Fibroblast of skin of abdomen (primary cell): Measurements from ENCODE around the gene CCR7.

Source experiments
- DNase-seq: peaks from one replicate; pipeline ENCODE4 v3.0.0-alpha.2; 2013

The CCR7 gene

DNA sequence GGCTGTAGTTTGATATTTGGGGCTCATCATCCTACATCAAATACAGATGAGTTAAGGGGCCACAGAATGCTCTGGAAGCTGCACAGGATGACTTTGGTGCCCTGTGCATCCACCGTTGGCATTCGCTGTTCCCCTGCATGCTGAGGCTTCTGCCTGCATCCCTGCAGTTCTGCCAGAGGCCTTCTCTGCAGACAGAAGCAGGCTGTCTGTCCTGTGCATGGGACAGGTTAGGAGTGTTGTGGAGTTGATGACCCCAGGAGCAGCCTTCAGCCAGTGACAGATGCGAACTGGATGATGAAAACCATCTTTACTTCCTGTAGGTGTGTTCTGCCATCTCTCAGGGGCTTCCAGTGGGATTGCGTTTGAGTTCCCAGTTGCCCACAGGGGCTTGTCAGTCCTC, 50.3 kb downstream of the CCR7 start:
- no peak for DNase-seq

DNA sequence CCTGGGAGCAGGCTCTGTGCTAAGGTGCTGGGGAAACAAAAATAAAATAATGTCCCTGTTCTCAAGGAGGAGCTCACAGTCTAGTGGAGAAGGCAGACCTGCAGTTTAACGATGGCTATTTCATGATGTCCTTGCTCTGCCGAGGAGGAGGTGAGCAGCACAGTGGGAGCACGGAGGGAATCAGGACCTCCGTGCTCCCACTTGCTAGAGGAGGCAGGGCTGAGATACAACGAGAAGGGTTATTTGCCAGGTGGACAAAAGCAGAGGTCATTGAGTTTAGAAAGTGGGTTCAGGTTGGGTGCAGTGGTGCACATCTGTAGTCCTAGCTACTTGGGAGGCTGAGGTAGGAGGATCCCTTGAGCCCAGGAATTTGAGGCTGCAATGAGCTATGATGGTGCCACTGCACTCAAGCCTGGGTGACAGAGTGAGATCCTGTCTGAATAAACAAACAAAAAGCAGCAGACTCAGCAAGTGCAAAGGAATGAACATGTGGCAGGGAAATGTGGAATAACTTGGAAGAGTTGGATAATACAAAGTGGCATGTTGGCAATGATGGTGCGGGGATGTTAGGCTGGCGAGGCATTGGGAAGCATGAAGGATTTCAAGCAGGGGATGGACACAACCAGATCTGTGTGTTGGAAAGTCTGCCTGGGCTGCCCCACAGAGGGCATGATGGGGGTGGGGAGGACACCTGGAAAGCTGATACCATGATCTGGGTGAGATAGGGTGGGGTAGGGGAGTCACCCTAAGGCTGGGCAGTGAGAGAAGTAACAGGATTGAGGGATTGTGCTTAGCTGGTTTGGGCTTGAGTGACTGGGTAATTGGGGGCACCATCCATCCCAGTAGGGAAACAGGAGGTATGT, 51.0 kb downstream of the CCR7 start:
- no peak for DNase-seq

DNA sequence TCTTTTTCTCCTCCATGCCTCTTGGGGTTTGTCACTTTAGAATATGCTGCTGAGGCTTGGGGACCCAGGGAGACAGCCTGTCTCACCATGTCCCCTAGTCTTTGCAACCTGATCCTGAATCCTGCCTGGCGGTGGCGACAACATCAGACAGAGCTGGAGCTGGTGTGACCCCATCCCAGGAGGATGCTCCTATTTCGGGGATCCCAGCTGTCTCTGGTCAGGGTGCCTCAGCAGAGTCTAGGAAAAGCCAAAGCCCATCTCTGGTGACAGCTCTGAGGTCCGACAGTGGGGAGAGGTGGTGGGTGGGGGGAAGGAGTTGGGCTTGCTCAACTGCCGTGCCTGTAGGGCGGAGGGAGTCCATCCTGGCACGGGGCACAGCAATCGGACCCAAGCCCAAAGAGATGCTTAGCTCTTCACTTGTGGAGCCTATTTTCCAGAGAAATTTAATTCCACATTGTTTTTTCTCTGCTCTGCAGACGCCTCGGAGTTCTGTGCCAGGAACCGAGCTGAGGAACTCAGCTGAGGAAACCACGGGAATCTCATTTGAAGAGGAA, 53.5 kb downstream of the CCR7 start:
- DNase-seq, result no peak

DNA sequence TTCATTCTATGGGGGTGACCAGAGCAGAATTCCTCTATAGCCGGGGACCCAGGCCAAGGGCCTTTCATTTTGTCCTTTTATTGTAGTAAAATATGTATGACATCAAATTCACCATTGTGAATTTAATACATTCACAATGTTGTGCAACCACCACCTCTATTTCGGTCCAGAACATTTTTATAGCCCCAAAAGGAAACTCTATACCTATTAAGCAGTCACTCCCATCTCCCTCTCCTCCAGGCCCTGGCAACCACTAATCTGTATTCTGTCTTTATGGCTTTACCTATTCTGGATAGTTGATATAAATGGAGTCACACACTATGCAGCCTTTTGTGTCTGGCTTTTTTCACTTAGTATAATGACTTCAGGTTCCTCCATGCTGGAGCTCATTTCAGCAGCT, 54.1 kb downstream of the CCR7 start:
- no peak for DNase-seq

DNA sequence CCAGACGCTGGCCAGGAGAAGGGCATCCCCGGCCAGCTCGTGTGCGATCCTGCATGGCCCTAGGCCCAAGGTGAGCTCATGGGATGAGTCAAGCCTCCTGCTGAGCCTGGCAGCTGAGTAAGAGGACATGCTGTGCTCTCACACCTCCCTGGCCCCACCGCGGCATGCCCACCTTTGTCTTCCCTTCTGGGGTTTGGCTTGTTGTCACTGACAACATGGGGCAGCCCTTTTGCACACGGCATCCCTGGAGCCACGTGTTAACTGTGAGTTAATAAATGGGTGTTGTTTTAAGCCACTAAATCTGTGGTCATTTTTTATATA, 55.0 kb downstream of the CCR7 start:
- DNase-seq, result peak; percentile 36

DNA sequence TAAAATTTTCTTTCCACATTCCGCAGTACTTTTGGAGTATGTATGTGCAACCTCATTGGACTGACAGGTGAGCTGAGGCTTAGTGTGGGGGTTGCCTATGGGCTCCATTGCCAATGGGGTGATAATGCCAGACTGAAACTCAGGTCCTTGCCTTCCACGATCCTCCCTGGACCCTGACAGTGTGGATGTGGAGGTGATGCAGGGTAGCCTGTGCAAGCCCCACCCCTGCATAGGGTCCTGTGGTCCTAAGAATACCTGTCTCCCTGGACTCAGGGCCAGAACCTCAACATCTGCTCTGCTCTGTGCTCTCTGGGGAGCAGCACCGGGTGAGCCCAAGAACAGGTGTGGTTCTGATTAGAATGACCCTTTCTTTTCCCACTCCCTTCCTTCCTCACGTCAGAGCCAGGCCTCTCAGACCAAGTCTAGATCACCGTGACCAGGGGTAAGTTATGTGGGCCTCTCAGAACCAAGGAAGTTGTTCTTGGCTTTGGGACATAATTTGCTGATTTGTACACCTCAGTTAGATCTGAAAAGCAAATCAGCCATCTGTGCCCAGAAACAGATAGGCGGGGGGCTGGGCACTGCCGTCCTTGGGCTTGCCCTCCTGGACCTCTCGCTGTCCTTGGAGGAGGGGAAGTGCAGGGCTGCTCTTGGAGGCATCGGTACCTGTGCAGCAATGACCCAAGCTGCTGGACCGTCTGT, 55.5 kb downstream of the CCR7 start:
- DNase-seq, result no peak

DNA sequence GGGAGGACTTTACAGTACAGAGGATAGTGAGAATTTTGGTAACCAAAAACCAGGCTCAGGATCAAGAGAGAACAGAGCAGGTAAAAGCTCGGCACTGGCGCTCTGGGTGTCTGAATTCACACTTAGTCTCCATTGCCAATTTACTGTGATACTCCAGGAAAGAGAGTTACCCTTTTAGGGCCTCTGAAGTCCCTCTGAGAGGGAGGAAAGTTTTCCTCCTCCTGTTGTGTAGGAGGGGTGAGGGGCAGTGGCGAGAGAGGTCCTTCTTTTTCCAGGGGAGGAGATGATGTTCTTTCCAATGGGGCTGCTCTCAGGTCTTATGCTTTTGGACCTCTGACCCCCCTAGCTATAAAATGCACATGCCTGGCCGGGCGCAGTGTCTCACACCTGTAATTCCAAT, 58.5 kb downstream of the CCR7 start:
- no peak for DNase-seq
